HG03097 (cell line): ENCODE measurements around the gene CHAF1A.

ENCODE experiments used
- ATAC-seq: cut with Tn5 transposase; IDR thresholded peaks from one replicate; pipeline ENCODE4 v1.9.1; 2021; ENCODE audit not compliant: unreplicated experiment, low FRiP score

CHAF1A gene

GRCh38 chr19:4436231-4436630 lies 33.8 kb downstream of the CHAF1A start:
- no peak for ATAC-seq

- no peak for ATAC-seq
Measured at GRCh38 chr19:4437103-4437502, 34.7 kb downstream of the CHAF1A start.

GRCh38 chr19:4439243-4439642 lies 36.8 kb downstream of the CHAF1A start:
- ATAC-seq = no peak

- no peak for ATAC-seq
Measured at GRCh38 chr19:4441994-4442818, 39.8 kb downstream of the CHAF1A start.

- ATAC-seq = no peak
Measured at GRCh38 chr19:4442819-4443146, 40.3 kb downstream of the CHAF1A start.

- ATAC-seq = no peak
Measured at GRCh38 chr19:4443188-4443587, 40.7 kb downstream of the CHAF1A start.

- no peak for ATAC-seq
Measured at GRCh38 chr19:4443966-4444764, 41.7 kb downstream of the CHAF1A start.

GRCh38 chr19:4444765-4445741 lies 42.6 kb downstream of the CHAF1A start:
- ATAC-seq = no peak

GRCh38 chr19:4445963-4446703 lies 43.7 kb downstream of the CHAF1A start:
- no peak for ATAC-seq

- ATAC-seq = no peak
Measured at GRCh38 chr19:4446704-4447200, 44.3 kb downstream of the CHAF1A start.

GRCh38 chr19:4447327-4448146 lies 45.1 kb downstream of the CHAF1A start:
- no peak for ATAC-seq

GRCh38 chr19:4448147-4448985 lies 45.9 kb downstream of the CHAF1A start:
- ATAC-seq = no peak

- ATAC-seq = no peak
Measured at GRCh38 chr19:4449022-4449638, 46.7 kb downstream of the CHAF1A start.

GRCh38 chr19:4449639-4450028 lies 47.2 kb downstream of the CHAF1A start:
- ATAC-seq = no peak

- ATAC-seq = no peak
Measured at GRCh38 chr19:4452230-4452990, 50.0 kb downstream of the CHAF1A start.

- no peak for ATAC-seq
Measured at GRCh38 chr19:4453232-4454179, 51.1 kb downstream of the CHAF1A start.
